Ascending aorta (tissue), 2 donors: ENCODE measurements around the gene TEX52. TPM values are rescaled to one million over a fixed set of nuclear protein-coding genes. Genes with fewer than 3 reads are reported as not detected.

Experiments
- DNase-seq, 2 donors: peaks; one replicate each; pipeline ENCODE4 v3.0.0-alpha.2; 2019; ENCODE audit warnings: low spot score in 2 of 2
- H3K27ac ChIP-seq, 2 donors: fragments of 200-600 bp; sonication (generic); one replicate each; pipeline ENCODE4 v1.5.1; 2016 to 2017; ENCODE audit warnings: mild to moderate bottlenecking in 1 of 2
- H3K27me3 ChIP-seq: fragments of 200-600 bp; sonication (generic); one replicate; pipeline ENCODE4 v1.5.1; 2017
- H3K36me3 ChIP-seq, 2 donors: fragments of 200-600 bp; sonication (generic); one replicate each; pipeline ENCODE4 v1.5.1; 2016
- H3K4me1 ChIP-seq, 2 donors: fragments of 200-600 bp; sonication (generic); one replicate each; pipeline ENCODE4 v1.5.1; 2016 to 2017; ENCODE audit warnings: mild to moderate bottlenecking in 1 of 2
- H3K4me3 ChIP-seq, 2 donors: fragments of 200-600 bp; sonication (generic); one replicate each; pipeline ENCODE4 v1.5.1; 2016 to 2017; ENCODE audit warnings: mild to moderate bottlenecking in 1 of 2
- H3K9me3 ChIP-seq, 2 donors: fragments of 200-600 bp; sonication (generic); one replicate each; pipeline ENCODE4 v1.5.1; 2016
- CTCF ChIP-seq, 3 experiments: fragments of 200-600 bp in 2 of 3; fragments of 450-650 bp in 1 of 3; sonication (generic) in 2 of 3; IDR thresholded peaks; one replicate each; pipeline ENCODE4 v1.5.1; 2016 to 2019; ENCODE audit warnings: antibody characterized with exemption in 3 of 3, mild to moderate bottlenecking in 1 of 3, moderate library complexity in 1 of 3
- intact Hi-C: fragments of 100-400 bp; cut with DNase I; formaldehyde crosslinking; loops from one replicate; pipeline ENCODE4 v1.15.1; 2023
- total RNA-seq: library from RNA; depleted of rRNA; stranded (reverse); fragments of >200 nt; gene quantifications from one replicate; pipeline ENCODE4 v1.1.0, GENCODE V29; 2016

TEX52 gene
- total RNA-seq, 1 donor from 2014 or later, result not detected

GRCh38 chr12:2834581-2835491, 22.0 kb downstream of the TEX52 start, which contains the start of gene NRIP2:
TSS of gene NRIP2 (minus strand) at chr12:2835035. CDS start at chr12:2834983, 52 bp downstream.
- peaks cover 3 to 10% of the 10 kb centered on the region in 2 donors for H3K36me3 ChIP-seq
- peaks cover 0 to 5% of the 10 kb centered on the region in 2 donors for H3K4me1 ChIP-seq
- no peaks in the 10 kb centered on the region for H3K9me3 ChIP-seq
- TF ChIP-seq CTCF (IDR thresholded peaks at IDR 0.05), result peak in 1 of 3 experiments; percentile 19
- H3K4me3 ChIP-seq, result peak within 1 kb of the TSS in 1 of 2 donors; percentile 48
- DNase-seq, result no peak
- no peaks in the 10 kb centered on the region for H3K27me3 ChIP-seq
- peak within 1 kb of the TSS in 1 of 2 donors; percentile 29 for H3K27ac ChIP-seq
- intact Hi-C loops, result no loop called here

- peaks cover 0 to 5% of the 10 kb centered on the region in 2 donors for H3K4me1 ChIP-seq
- peaks cover 3 to 18% of the 10 kb centered on the region in 2 donors for H3K36me3 ChIP-seq
- no peaks in the 10 kb centered on the region for H3K27me3 ChIP-seq
- H3K27ac ChIP-seq, result peak overlapping the region in 1 of 2 donors; percentile 29
- peak overlapping the region in 1 of 2 donors; percentile 48 for H3K4me3 ChIP-seq
- intact Hi-C loops, result no loop called here
- TF ChIP-seq CTCF (IDR thresholded peaks at IDR 0.05), result no peak
- no peak for DNase-seq
- H3K9me3 ChIP-seq, result no peaks in the 10 kb centered on the region
Measured at GRCh38 chr12:2833810-2834209, 23.0 kb downstream of the TEX52 start.

- no peak for TF ChIP-seq CTCF (IDR thresholded peaks at IDR 0.05)
- no peak for DNase-seq
- intact Hi-C loops, result no loop called here
- Histone ChIP-seq H3K27ac (no peak overlapping the region), H3K4me1 (peaks cover 0 to 5% of the 10 kb centered on the region in 2 donors), H3K27me3 (no peaks in the 10 kb centered on the region), H3K36me3 (peaks cover 3 to 18% of the 10 kb centered on the region in 2 donors), H3K9me3 (no peaks in the 10 kb centered on the region), H3K4me3 (no peak overlapping the region)
Measured at GRCh38 chr12:2833327-2833726, 23.5 kb downstream of the TEX52 start.

- TF ChIP-seq CTCF (IDR thresholded peaks at IDR 0.05), result no peak
- Histone ChIP-seq H3K4me1 (peaks cover 0 to 5% of the 10 kb centered on the region in 2 donors), H3K4me3 (no peak overlapping the region), H3K27ac (no peak overlapping the region), H3K9me3 (no peaks in the 10 kb centered on the region), H3K36me3 (peaks cover 9 to 22% of the 10 kb centered on the region in 2 donors), H3K27me3 (no peaks in the 10 kb centered on the region)
- intact Hi-C loops, result no loop called here
- no peak for DNase-seq
Measured at GRCh38 chr12:2832550-2833127, 24.2 kb downstream of the TEX52 start.

GRCh38 chr12:2829275-2829674, 27.6 kb downstream of the TEX52 start:
- no peak for DNase-seq
- H3K36me3 ChIP-seq, result peaks cover 42 to 55% of the 10 kb centered on the region in 2 donors
- no peaks in the 10 kb centered on the region for H3K4me1 ChIP-seq
- no peaks in the 10 kb centered on the region for H3K27me3 ChIP-seq
- H3K27ac ChIP-seq, result no peak overlapping the region
- intact Hi-C loops, result no loop called here
- no peaks in the 10 kb centered on the region for H3K9me3 ChIP-seq
- TF ChIP-seq CTCF (IDR thresholded peaks at IDR 0.05), result no peak
- no peak overlapping the region for H3K4me3 ChIP-seq
